ENCODE measurements around the gene RNASE13. TPM values are rescaled to one million over a fixed set of nuclear protein-coding genes. Genes with fewer than 3 reads are reported as not detected.

The RNASE13 gene
- total RNA-seq, 2 experiments from 2014 or later: not detected

GRCh38 chr14:20989787-20990600, 44.6 kb downstream of the RNASE13 start, which contains the start of gene METTL17:
Gene METTL17 (plus strand): TSS chr14:20989980. CDS start chr14:20990003, 23 bp downstream.
- Histone ChIP-seq H3K79me2 (ENCODE audit: insufficient read depth, low read depth, low read length) (peaks cover 27% of the 10 kb centered on the region), H3K4me2 (ENCODE audit: low read length) (peak within 1 kb of the TSS; percentile 83), H3K4me1 (ENCODE audit: insufficient read depth, low read length, poor library complexity, severe bottlenecking) (peaks cover 24% of the 10 kb centered on the region), H2AFZ (ENCODE audit: low read length) (peak within 1 kb of the TSS; percentile 97), H3K9me2 (ENCODE audit: insufficient read depth, low read length) (no peaks in the 10 kb centered on the region), H3K36me3 (ENCODE audit: insufficient read depth, low read length) (peaks cover 39% of the 10 kb centered on the region), H3K9me3 (ENCODE audit: low read length) (no peaks in the 10 kb centered on the region), H3K27ac (ENCODE audit: low read depth, low read length, poor library complexity, severe bottlenecking) (peak within 1 kb of the TSS; percentile 65), H4K20me1 (ENCODE audit: insufficient read depth, low read length) (no peaks in the 10 kb centered on the region), H3K4me3 (ENCODE audit: low read depth, low read length, poor library complexity, severe bottlenecking) (peak within 1 kb of the TSS; percentile 89)
- ChIA-PET CTCF (ENCODE audit: unreplicated experiment) (interaction anchor here (1.4 kb wide), 1 partner anchor 19 kb away, joined by 4 read pairs; no protein-coding TSS in a partner anchor), POLR2A (no interaction called here)
- TF ChIP-seq CTCF (conservative IDR thresholded peaks at IDR 0.05; ENCODE audit: low read length) (peak; percentile 75), EZH2phosphoT487 (IDR thresholded peaks at IDR 0.05; ENCODE audit: borderline replicate concordance, low read depth, low read length) (no peak)
- intact Hi-C loops (cut with micrococcal nuclease; ENCODE audit: unreplicated experiment): no loop called here
- peak; percentile 97 for DNase-seq (ENCODE audit: low spot score)
- BruUV-seq (replicated peaks): TSS peak; percentile 74

- H3K9me2 ChIP-seq (ENCODE audit: insufficient read depth, low read length): no peaks in the 10 kb centered on the region
- intact Hi-C loops (cut with micrococcal nuclease; ENCODE audit: unreplicated experiment): no loop called here
- BruUV-seq (replicated peaks): no TSS peak
- H3K4me3 ChIP-seq (ENCODE audit: low read depth, low read length, poor library complexity, severe bottlenecking): peak overlapping the region; percentile 65
- H3K4me2 ChIP-seq (ENCODE audit: low read length): peak overlapping the region; percentile 83
- H3K4me1 ChIP-seq (ENCODE audit: insufficient read depth, low read length, poor library complexity, severe bottlenecking): peaks cover 24% of the 10 kb centered on the region
- ChIA-PET CTCF (ENCODE audit: unreplicated experiment) (interaction anchor here (1.4 kb wide), 1 partner anchor 18 kb away, joined by 4 read pairs; no protein-coding TSS in a partner anchor), POLR2A (interaction anchor here (0.5 to 1.6 kb wide), 6 partner anchors 8 to 512 kb away, joined by 3 to 5 read pairs (median 4); partner anchors contain the start of gene SLC39A2)
- no peak for DNase-seq (ENCODE audit: low spot score)
- H2AFZ ChIP-seq (ENCODE audit: low read length): peak overlapping the region; percentile 54; the same call in 1 of the 2 replicates
- peaks cover 27% of the 10 kb centered on the region for H3K79me2 ChIP-seq (ENCODE audit: insufficient read depth, low read depth, low read length)
- TF ChIP-seq EZH2phosphoT487 (IDR thresholded peaks at IDR 0.05; ENCODE audit: borderline replicate concordance, low read depth, low read length) (no peak), CTCF (conservative IDR thresholded peaks at IDR 0.05; ENCODE audit: low read length) (no peak)
- H3K27ac ChIP-seq (ENCODE audit: low read depth, low read length, poor library complexity, severe bottlenecking): peak overlapping the region; percentile 55
- no peaks in the 10 kb centered on the region for H3K9me3 ChIP-seq (ENCODE audit: low read length)
- no peaks in the 10 kb centered on the region for H4K20me1 ChIP-seq (ENCODE audit: insufficient read depth, low read length)
- peaks cover 33% of the 10 kb centered on the region for H3K36me3 ChIP-seq (ENCODE audit: insufficient read depth, low read length)
These were observed 45.2 kb downstream of the RNASE13 start for GRCh38 chr14:20989471-20989786.
